Panc1 (cell line): Measurements from ENCODE around the gene LASP1. TPM values are rescaled to one million over a fixed set of nuclear protein-coding genes. Genes with fewer than 3 reads are reported as not detected.

ENCODE experiments used
- ATAC-seq: fragments of 200-7000 bp; cut with Tn5 transposase; 2 replicates; pipeline ENCODE4 v1.9.1; 2020; ENCODE audit warnings: mild to moderate bottlenecking, moderate library complexity
- BruUV-seq: library from RNA; stranded (reverse); fragments of 400-500 nt; replicated peaks from 2 replicates; lab custom pipeline; 2021; lab: Mats Ljungman, UMichigan
- CTCF ChIA-PET: fragments of 300-600 bp; sonication (Branson Sonifier 250); formaldehyde crosslinking; loops from one replicate; lab custom pipeline; 2022; ENCODE audit warnings: antibody characterized with exemption; lab: Charles Lee
- POLR2A ChIA-PET: fragments of 300-600 bp; sonication (Branson Sonifier 250); formaldehyde crosslinking; loops from one replicate; lab custom pipeline; 2022; ENCODE audit warnings: antibody characterized with exemption; lab: Charles Lee
- DNase-seq: peaks from one replicate; pipeline ENCODE4 v3.0.0-alpha.2; 2010; ENCODE audit warnings: low read depth, low spot score
- H3K27ac ChIP-seq: 2 replicates; pipeline ENCODE4 v1.5.1; 2011; ENCODE audit warnings: mild to moderate bottlenecking, low read length, inconsistent platforms
- H3K27me3 ChIP-seq: fragments of 200-500 bp; sonication (Bioruptor generic); 2 replicates; pipeline ENCODE4 v1.6.0; 2014; ENCODE audit warnings: low read length, inconsistent platforms; ENCODE audit not compliant: control insufficient read depth, insufficient read depth
- H3K36me3 ChIP-seq: fragments of 200-500 bp; sonication (Bioruptor generic); 2 replicates; pipeline ENCODE4 v1.5.1; 2014; ENCODE audit warnings: inconsistent platforms, mild to moderate bottlenecking, low read length, moderate library complexity; ENCODE audit not compliant: control insufficient read depth, insufficient read depth
- H3K4me1 ChIP-seq: 2 replicates; pipeline ENCODE4 v1.5.1; 2011; ENCODE audit warnings: inconsistent platforms, mild to moderate bottlenecking, low read length, moderate library complexity; ENCODE audit not compliant: control insufficient read depth, insufficient read depth
- H3K4me3 ChIP-seq, 2 experiments: 2 replicates each; pipeline ENCODE4 v1.5.1; 2011 to 2012; ENCODE audit warnings: low read depth in 2 of 2, low read length in 2 of 2, mild to moderate bottlenecking in 2 of 2, inconsistent platforms in 1 of 2, moderate library complexity in 1 of 2
- H3K9me3 ChIP-seq: fragments of 200-500 bp; sonication (Bioruptor generic); 2 replicates; pipeline ENCODE4 v1.5.1; 2014; ENCODE audit warnings: low read depth, mild to moderate bottlenecking, inconsistent platforms, low read length, moderate library complexity; ENCODE audit not compliant: control insufficient read depth, insufficient read depth
- POLR2AphosphoS5 ChIP-seq: IDR thresholded peaks from 2 replicates; pipeline ENCODE4 v1.6.1; 2012; ENCODE audit warnings: mild to moderate bottlenecking, low read depth, low read length, moderate library complexity
- SIN3A ChIP-seq: IDR thresholded peaks from 2 replicates; pipeline ENCODE4 v1.6.1; 2012; ENCODE audit warnings: low read depth, mild to moderate bottlenecking, low read length, moderate library complexity, borderline replicate concordance; ENCODE audit not compliant: insufficient read depth
- TCF7L2 ChIP-seq: IDR thresholded peaks from 2 replicates; pipeline ENCODE4 v1.6.1; 2011; ENCODE audit warnings: mild to moderate bottlenecking, low read depth, low read length, inconsistent platforms
- in situ Hi-C: cut with HindIII; loops from 2 replicates; pipeline ENCODE4 v1.10.0; 2016; ENCODE audit warnings: low sequenced_read_pairs, low pct_unique_long_range_greater_than_20kb
- intact Hi-C: fragments of 100-400 bp; cut with micrococcal nuclease; formaldehyde crosslinking; loops from one replicate; pipeline ENCODE4 v1.10.0; 2022; ENCODE audit not compliant: unreplicated experiment
- total RNA-seq: library from RNA; stranded (reverse); gene quantifications from one replicate; pipeline ENCODE4 v1.2.1, GENCODE V29; 2021; ENCODE audit not compliant: unreplicated experiment
- TF ChIP-seq, protein P1 (sequence below), 2 experiments: IDR thresholded peaks; 2 replicates each; pipeline ENCODE4 v1.6.1; 2011 to 2012; ENCODE audit warnings: low read depth in 2 of 2, control low read depth in 1 of 2, low read length in 1 of 2, mild to moderate bottlenecking in 1 of 2, moderate library complexity in 1 of 2; ENCODE audit not compliant: insufficient read depth in 1 of 2
- TF ChIP-seq, protein P2 (sequence below): fragments of 450-650 bp; IDR thresholded peaks from 2 replicates; pipeline ENCODE4 v1.5.1; 2017; ENCODE audit warnings: mild to moderate bottlenecking

The LASP1 gene
- total RNA-seq, 1 experiment from 2014 or later = 112 TPM

GRCh38 chr17:38825762-38826247, 44.1 kb upstream of the LASP1 start:
- DNase-seq (no peak), ATAC-seq (no peak)
- BruUV-seq = TSS peak; percentile 100
- in situ Hi-C loops = no loop called here
- no peaks in the 10 kb centered on the region for H3K27me3 ChIP-seq
- H3K4me1 ChIP-seq = peaks cover 10% of the 10 kb centered on the region
- TF ChIP-seq POLR2AphosphoS5 (no peak), TCF7L2 (0 out of 2 replicates have a peak, but pooled peaks have one; percentile 1)
- H3K36me3 ChIP-seq = no peaks in the 10 kb centered on the region; the same call in 1 of the 2 replicates
- intact Hi-C loops = no loop called here
- POLR2A ChIA-PET = interaction anchor here (0.5 to 1.6 kb wide), 3 partner anchors 16 to 379 kb away, joined by 4 to 7 read pairs (median 5); a partner anchor contains a TSS
- no peaks in the 10 kb centered on the region for H3K9me3 ChIP-seq
- H3K27ac ChIP-seq = peak overlapping the region; percentile 95
- CTCF ChIA-PET = no interaction called here
- peak overlapping the region; percentile 66 to 94 for H3K4me3 ChIP-seq

GRCh38 chr17:38844261-38844757, 25.5 kb upstream of the LASP1 start:
- ChIA-PET CTCF (interaction anchor here (0.7 kb wide), 1 partner anchor 321 kb away, joined by 4 read pairs; no protein-coding TSS in a partner anchor), POLR2A (interaction anchor here (0.6 kb wide), 2 partner anchors 56 to 92 kb away, joined by 9 to 10 read pairs; no protein-coding TSS in a partner anchor)
- H3K27me3 ChIP-seq = no peaks in the 10 kb centered on the region
- in situ Hi-C loops = no loop called here
- peaks cover 3% of the 10 kb centered on the region; the same call in 1 of the 2 replicates for H3K4me1 ChIP-seq
- no TSS peak for BruUV-seq
- H3K27ac ChIP-seq = no peak overlapping the region; the same call in 1 of the 2 replicates
- intact Hi-C loops = no loop called here
- ATAC-seq (no peak), DNase-seq (no peak)
- H3K4me3 ChIP-seq = no peak overlapping the region
- TF ChIP-seq TCF7L2 (no peak), SIN3A (no peak), POLR2AphosphoS5 (no peak)
- TF ChIP-seq, protein P1, sequence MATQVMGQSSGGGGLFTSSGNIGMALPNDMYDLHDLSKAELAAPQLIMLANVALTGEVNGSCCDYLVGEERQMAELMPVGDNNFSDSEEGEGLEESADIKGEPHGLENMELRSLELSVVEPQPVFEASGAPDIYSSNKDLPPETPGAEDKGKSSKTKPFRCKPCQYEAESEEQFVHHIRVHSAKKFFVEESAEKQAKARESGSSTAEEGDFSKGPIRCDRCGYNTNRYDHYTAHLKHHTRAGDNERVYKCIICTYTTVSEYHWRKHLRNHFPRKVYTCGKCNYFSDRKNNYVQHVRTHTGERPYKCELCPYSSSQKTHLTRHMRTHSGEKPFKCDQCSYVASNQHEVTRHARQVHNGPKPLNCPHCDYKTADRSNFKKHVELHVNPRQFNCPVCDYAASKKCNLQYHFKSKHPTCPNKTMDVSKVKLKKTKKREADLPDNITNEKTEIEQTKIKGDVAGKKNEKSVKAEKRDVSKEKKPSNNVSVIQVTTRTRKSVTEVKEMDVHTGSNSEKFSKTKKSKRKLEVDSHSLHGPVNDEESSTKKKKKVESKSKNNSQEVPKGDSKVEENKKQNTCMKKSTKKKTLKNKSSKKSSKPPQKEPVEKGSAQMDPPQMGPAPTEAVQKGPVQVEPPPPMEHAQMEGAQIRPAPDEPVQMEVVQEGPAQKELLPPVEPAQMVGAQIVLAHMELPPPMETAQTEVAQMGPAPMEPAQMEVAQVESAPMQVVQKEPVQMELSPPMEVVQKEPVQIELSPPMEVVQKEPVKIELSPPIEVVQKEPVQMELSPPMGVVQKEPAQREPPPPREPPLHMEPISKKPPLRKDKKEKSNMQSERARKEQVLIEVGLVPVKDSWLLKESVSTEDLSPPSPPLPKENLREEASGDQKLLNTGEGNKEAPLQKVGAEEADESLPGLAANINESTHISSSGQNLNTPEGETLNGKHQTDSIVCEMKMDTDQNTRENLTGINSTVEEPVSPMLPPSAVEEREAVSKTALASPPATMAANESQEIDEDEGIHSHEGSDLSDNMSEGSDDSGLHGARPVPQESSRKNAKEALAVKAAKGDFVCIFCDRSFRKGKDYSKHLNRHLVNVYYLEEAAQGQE (IDR thresholded peaks at IDR 0.05; ENCODE audit: insufficient read depth in 1 of 2, low read depth in 2 of 2, low read length in 1 of 2) = no peak
- TF ChIP-seq, protein P2, sequence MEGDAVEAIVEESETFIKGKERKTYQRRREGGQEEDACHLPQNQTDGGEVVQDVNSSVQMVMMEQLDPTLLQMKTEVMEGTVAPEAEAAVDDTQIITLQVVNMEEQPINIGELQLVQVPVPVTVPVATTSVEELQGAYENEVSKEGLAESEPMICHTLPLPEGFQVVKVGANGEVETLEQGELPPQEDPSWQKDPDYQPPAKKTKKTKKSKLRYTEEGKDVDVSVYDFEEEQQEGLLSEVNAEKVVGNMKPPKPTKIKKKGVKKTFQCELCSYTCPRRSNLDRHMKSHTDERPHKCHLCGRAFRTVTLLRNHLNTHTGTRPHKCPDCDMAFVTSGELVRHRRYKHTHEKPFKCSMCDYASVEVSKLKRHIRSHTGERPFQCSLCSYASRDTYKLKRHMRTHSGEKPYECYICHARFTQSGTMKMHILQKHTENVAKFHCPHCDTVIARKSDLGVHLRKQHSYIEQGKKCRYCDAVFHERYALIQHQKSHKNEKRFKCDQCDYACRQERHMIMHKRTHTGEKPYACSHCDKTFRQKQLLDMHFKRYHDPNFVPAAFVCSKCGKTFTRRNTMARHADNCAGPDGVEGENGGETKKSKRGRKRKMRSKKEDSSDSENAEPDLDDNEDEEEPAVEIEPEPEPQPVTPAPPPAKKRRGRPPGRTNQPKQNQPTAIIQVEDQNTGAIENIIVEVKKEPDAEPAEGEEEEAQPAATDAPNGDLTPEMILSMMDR = no peak
- H3K9me3 ChIP-seq = no peaks in the 10 kb centered on the region
- H3K36me3 ChIP-seq = peaks cover 8% of the 10 kb centered on the region; the same call in 1 of the 2 replicates

DNA sequence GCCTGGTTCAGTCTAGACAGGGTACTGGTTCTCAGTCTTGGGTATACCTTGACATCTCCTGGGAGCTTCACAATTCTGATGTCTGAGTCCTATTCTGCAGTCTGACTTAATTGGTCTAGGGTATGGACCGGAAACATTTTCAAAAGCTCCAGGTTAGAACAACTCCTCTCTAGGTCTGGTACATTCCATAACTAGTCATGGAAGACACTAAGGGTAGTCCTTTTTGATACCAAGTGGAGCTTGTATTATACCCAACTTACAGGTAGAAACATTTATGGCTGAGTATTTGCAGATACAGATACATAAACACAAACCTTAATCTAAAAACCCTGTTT, 21.3 kb upstream of the LASP1 start:
- in situ Hi-C loops = no loop called here
- BruUV-seq = no TSS peak
- Histone ChIP-seq H3K36me3 (peaks cover 30% of the 10 kb centered on the region), H3K4me1 (peaks cover 12% of the 10 kb centered on the region), H3K4me3 (no peak overlapping the region), H3K9me3 (no peaks in the 10 kb centered on the region), H3K27ac (no peak overlapping the region), H3K27me3 (no peaks in the 10 kb centered on the region)
- no peak for DNase-seq
- no peak for ATAC-seq
- intact Hi-C loops = no loop called here
- ChIA-PET CTCF (no interaction called here), POLR2A (interaction anchor here (0.6 kb wide), 3 partner anchors 10 to 111 kb away, joined by 3 to 11 read pairs (median 3); no protein-coding TSS in a partner anchor)
- TF ChIP-seq, protein P1 (IDR thresholded peaks at IDR 0.05; ENCODE audit: insufficient read depth in 1 of 2, low read depth in 2 of 2, low read length in 1 of 2) = no peak
- TF ChIP-seq SIN3A = no peak
- no peak for TF ChIP-seq TCF7L2
- TF ChIP-seq POLR2AphosphoS5 = no peak
- TF ChIP-seq, protein P2 = no peak
